Trophoblast cell (in vitro differentiated cells and primary cell): ENCODE measurements around the gene PLCL1.

Experiments used
- DNase-seq, 2 donors: peaks; one replicate each; pipeline ENCODE4 v3.0.0-alpha.2; 2016
- H2AFZ ChIP-seq: 2 replicates; pipeline ENCODE4 v1.6.1; 2013; ENCODE audit warnings: low read length, moderate library complexity, mild to moderate bottlenecking; ENCODE audit not compliant: insufficient read depth, poor library complexity
- H2AK5ac ChIP-seq: 2 replicates; pipeline ENCODE4 v1.6.1; 2013; ENCODE audit warnings: mild to moderate bottlenecking, low read length
- H2BK120ac ChIP-seq: 2 replicates; pipeline ENCODE4 v1.6.1; 2013; ENCODE audit warnings: low read length, mild to moderate bottlenecking, moderate library complexity; ENCODE audit not compliant: insufficient read depth, poor library complexity
- H2BK12ac ChIP-seq: 2 replicates; pipeline ENCODE4 v1.6.1; 2013; ENCODE audit warnings: mild to moderate bottlenecking, low read length, moderate library complexity
- H2BK5ac ChIP-seq: 2 replicates; pipeline ENCODE4 v1.6.1; 2013; ENCODE audit warnings: low read length, low read depth, moderate library complexity, mild to moderate bottlenecking; ENCODE audit not compliant: poor library complexity
- H3K14ac ChIP-seq: 2 replicates; pipeline ENCODE4 v1.6.1; 2013; ENCODE audit warnings: mild to moderate bottlenecking, low read length
- H3K18ac ChIP-seq: 2 replicates; pipeline ENCODE4 v1.6.1; 2013; ENCODE audit warnings: mild to moderate bottlenecking, low read length
- H3K23ac ChIP-seq: 2 replicates; pipeline ENCODE4 v1.6.1; 2013; ENCODE audit warnings: low read length
- H3K27ac ChIP-seq: 2 replicates; pipeline ENCODE4 v1.5.1; 2013; ENCODE audit warnings: low read depth, mild to moderate bottlenecking, inconsistent platforms, low read length, moderate library complexity
- H3K27me3 ChIP-seq: 2 replicates; pipeline ENCODE4 v1.6.1; 2013; ENCODE audit warnings: inconsistent platforms, mild to moderate bottlenecking, low read length, moderate library complexity; ENCODE audit not compliant: insufficient read depth
- H3K36me3 ChIP-seq, 2 experiments: 1 replicate in 1 of 2; 2 replicates in 1 of 2; pipeline ENCODE4 v1.6.1; 2013; ENCODE audit warnings: low read length in 2 of 2, mild to moderate bottlenecking in 2 of 2, moderate library complexity in 1 of 2; ENCODE audit not compliant: insufficient read depth in 2 of 2, control insufficient read depth in 1 of 2
- H3K4ac ChIP-seq: 2 replicates; pipeline ENCODE4 v1.6.1; 2013; ENCODE audit warnings: low read depth, mild to moderate bottlenecking, low read length, moderate library complexity
- H3K4me1 ChIP-seq, 2 experiments: 1 replicate in 1 of 2; 2 replicates in 1 of 2; pipeline ENCODE4 v1.6.1; 2013; ENCODE audit warnings: low read length in 2 of 2, mild to moderate bottlenecking in 2 of 2, moderate library complexity in 1 of 2; ENCODE audit not compliant: insufficient read depth in 2 of 2, control insufficient read depth in 1 of 2
- H3K4me2 ChIP-seq: 2 replicates; pipeline ENCODE4 v1.6.1; 2013; ENCODE audit warnings: inconsistent platforms, mild to moderate bottlenecking, low read length, moderate library complexity
- H3K4me3 ChIP-seq: 2 replicates; pipeline ENCODE4 v1.5.1; 2013; ENCODE audit warnings: mild to moderate bottlenecking, low read depth, low read length, inconsistent platforms
- H3K79me1 ChIP-seq: one replicate; pipeline ENCODE4 v1.6.1; 2013; ENCODE audit warnings: low read length
- H3K79me2 ChIP-seq: 2 replicates; pipeline ENCODE4 v1.6.1; 2013; ENCODE audit warnings: low read length, mild to moderate bottlenecking; ENCODE audit not compliant: control insufficient read depth, insufficient read depth, poor library complexity
- H3K9ac ChIP-seq: 2 replicates; pipeline ENCODE4 v1.6.1; 2013; ENCODE audit warnings: mild to moderate bottlenecking, low read length
- H3K9me3 ChIP-seq: 2 replicates; pipeline ENCODE4 v1.6.1; 2013; ENCODE audit warnings: low read depth, mild to moderate bottlenecking, control low read depth, inconsistent platforms, low read length; ENCODE audit not compliant: insufficient read depth
- H4K12ac ChIP-seq: 2 replicates; pipeline ENCODE4 v1.6.1; 2013; ENCODE audit warnings: low read depth, mild to moderate bottlenecking, low read length, moderate library complexity
- H4K8ac ChIP-seq: 2 replicates; pipeline ENCODE4 v1.6.1; 2013; ENCODE audit warnings: low read depth, mild to moderate bottlenecking, low read length, moderate library complexity
- H4K91ac ChIP-seq: one replicate; pipeline ENCODE4 v1.6.1; 2013; ENCODE audit warnings: low read depth, mild to moderate bottlenecking, low read length, moderate library complexity
- WGBS: extraction: QIAGEN DNeasy Blood & Tissue Kit; methylation state at CpG from one replicate; pipeline ENCODE4 v1.1.7; 2013; ENCODE audit warnings: missing lambda C conversion rate; ENCODE audit not compliant: insufficient read length, insufficient coverage; ENCODE audit errors: extremely low coverage; 5-methylcytosine and 5-hydroxymethylcytosine counted together

Gene PLCL1

DNA sequence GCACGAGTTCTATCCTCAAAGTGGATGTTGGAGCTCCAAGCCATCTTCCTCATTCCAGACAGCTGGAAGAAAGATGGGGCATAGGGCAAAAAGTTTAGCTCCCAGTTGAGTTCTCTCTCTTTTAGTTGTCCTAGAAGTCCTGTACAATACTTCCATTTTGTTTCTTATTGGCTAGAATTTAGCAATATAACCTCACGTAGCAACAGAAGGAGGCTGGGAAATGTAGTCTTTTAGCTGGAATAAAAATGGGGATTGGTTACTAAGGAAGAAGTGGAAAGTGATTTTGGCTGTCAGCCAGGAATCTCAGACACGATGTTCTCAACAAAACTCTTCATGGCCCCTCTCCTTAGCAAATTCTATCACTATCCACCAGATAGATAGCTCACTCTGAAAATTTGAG is 79.9 kb downstream of the PLCL1 start:
- Histone ChIP-seq H3K27me3 (no peaks in the 10 kb centered on the region), H3K23ac (no peak overlapping the region), H2BK5ac (no peak overlapping the region), H3K36me3 (no peaks in the 10 kb centered on the region), H3K14ac (no peak overlapping the region), H3K27ac (no peak overlapping the region), H3K4me3 (no peak overlapping the region), H3K9me3 (no peaks in the 10 kb centered on the region), H4K8ac (no peak overlapping the region), H4K91ac (no peak overlapping the region), H2AK5ac (no peak overlapping the region), H2BK12ac (no peak overlapping the region), H3K9ac (no peak overlapping the region), H2BK120ac (no peak overlapping the region), H3K4ac (no peak overlapping the region), H3K79me1 (peaks cover 1% of the 10 kb centered on the region), H4K12ac (no peak overlapping the region), H2AFZ (no peak overlapping the region), H3K79me2 (no peaks in the 10 kb centered on the region), H3K18ac (no peak overlapping the region), H3K4me1 (no peaks in the 10 kb centered on the region), H3K4me2 (no peak overlapping the region)
- DNase-seq: no peak
- no CpG with 5 or more reads among the region's 3 CpGs for WGBS

DNA sequence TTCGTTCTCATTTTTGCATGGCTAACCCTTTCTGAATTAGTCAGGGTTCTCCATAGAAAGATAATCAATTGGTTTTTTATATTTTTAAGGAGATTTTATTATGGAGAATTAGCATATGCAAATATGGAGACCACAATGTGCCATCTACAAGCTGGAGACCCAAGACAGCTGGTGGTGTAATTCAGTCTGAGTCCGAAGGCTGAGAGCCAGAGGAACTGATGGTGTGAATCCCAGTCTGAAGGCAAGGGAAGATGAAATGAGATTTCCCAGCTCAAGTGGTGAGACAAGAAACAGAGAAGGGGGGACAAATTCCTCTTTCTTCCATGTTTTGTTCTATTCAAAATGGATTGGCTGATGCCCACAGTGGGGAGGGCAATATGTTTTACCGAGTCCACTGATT is 80.7 kb downstream of the PLCL1 start:
- Histone ChIP-seq H3K4me3 (no peak overlapping the region), H2AK5ac (no peak overlapping the region), H3K36me3 (no peaks in the 10 kb centered on the region), H2BK5ac (no peak overlapping the region), H3K9ac (no peak overlapping the region), H3K4me1 (no peaks in the 10 kb centered on the region), H3K23ac (no peak overlapping the region), H4K8ac (no peak overlapping the region), H3K79me1 (peaks cover 1% of the 10 kb centered on the region), H3K4me2 (no peak overlapping the region), H4K12ac (no peak overlapping the region), H2BK12ac (no peak overlapping the region), H3K18ac (no peak overlapping the region), H4K91ac (no peak overlapping the region), H2BK120ac (no peak overlapping the region), H3K14ac (no peak overlapping the region), H2AFZ (no peak overlapping the region), H3K9me3 (no peaks in the 10 kb centered on the region), H3K27ac (no peak overlapping the region), H3K4ac (no peak overlapping the region), H3K79me2 (no peaks in the 10 kb centered on the region), H3K27me3 (no peaks in the 10 kb centered on the region)
- no CpG with 5 or more reads among the region's 3 CpGs for WGBS
- no peak for DNase-seq

DNA sequence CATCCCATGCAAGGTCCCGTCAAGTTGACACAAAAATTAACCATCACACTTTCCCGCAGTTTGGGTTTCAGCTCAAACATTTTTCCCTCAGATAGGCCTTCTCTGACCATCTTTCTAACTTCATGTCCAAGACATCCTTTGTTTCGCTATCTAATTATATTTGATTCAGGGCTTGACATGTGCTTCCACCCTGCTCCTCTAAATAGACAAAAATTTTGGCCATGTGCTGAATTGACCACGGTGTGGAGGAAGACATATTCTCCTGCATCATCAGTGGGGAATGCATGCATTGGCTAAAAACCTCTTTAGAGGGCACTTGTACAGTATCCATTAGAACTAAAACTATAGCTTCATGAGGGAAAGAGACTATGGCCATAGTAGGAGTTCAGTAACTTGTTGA is 81.2 kb downstream of the PLCL1 start:
- no peak overlapping the region for H3K4me2 ChIP-seq

DNA sequence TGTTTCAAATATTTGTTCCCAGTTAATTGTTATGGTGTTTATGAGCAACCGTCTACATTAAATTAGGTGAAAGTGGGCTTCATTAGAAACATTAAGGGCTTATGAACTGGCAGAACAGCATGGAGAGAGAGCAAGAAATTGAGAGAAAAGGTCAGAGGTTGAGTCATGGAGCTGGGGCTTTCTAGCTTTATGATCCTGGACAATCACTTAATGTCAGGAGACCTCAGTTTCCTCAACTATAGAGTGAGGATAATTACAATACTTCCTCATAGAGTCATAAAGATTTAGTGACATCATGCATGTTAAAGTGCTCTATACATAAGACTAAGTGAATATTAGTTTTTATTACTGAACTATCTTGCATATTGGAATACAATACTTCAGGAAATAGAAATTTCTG is 83.9 kb downstream of the PLCL1 start:
- H4K91ac ChIP-seq: no peak overlapping the region
- H2AFZ ChIP-seq: no peak overlapping the region
- no peak overlapping the region for H3K9ac ChIP-seq
- H2BK120ac ChIP-seq: no peak overlapping the region
- H3K4me3 ChIP-seq: no peak overlapping the region
- H3K9me3 ChIP-seq: no peaks in the 10 kb centered on the region
- H3K4me2 ChIP-seq: no peak overlapping the region
- DNase-seq: peak in 1 of 2 donors; percentile 25
- H4K8ac ChIP-seq: no peak overlapping the region
- H3K79me2 ChIP-seq: no peaks in the 10 kb centered on the region
- no peaks in the 10 kb centered on the region for H3K36me3 ChIP-seq
- no peak overlapping the region for H3K27ac ChIP-seq
- no peak overlapping the region for H2BK5ac ChIP-seq
- no peaks in the 10 kb centered on the region for H3K27me3 ChIP-seq
- H3K18ac ChIP-seq: no peak overlapping the region
- no peak overlapping the region for H3K23ac ChIP-seq
- no peak overlapping the region for H2AK5ac ChIP-seq
- no CpG with 5 or more reads among the region's 1 CpG for WGBS
- H3K4ac ChIP-seq: no peak overlapping the region
- peaks cover 1% of the 10 kb centered on the region for H3K79me1 ChIP-seq
- no peaks in the 10 kb centered on the region for H3K4me1 ChIP-seq
- no peak overlapping the region for H2BK12ac ChIP-seq
- H3K14ac ChIP-seq: no peak overlapping the region
- no peak overlapping the region for H4K12ac ChIP-seq

More for the DNA sequence above, 81.2 kb downstream of the PLCL1 start:
- no peak overlapping the region for H3K9ac ChIP-seq
- no peak overlapping the region for H3K23ac ChIP-seq
- no peaks in the 10 kb centered on the region for H3K36me3 ChIP-seq
- no peak overlapping the region for H2AFZ ChIP-seq
- H3K4me3 ChIP-seq: no peak overlapping the region
- no peaks in the 10 kb centered on the region for H3K79me2 ChIP-seq
- no peak overlapping the region for H2BK12ac ChIP-seq
- no peak overlapping the region for H3K14ac ChIP-seq
- H3K4ac ChIP-seq: no peak overlapping the region
- DNase-seq: no peak
- H3K9me3 ChIP-seq: no peaks in the 10 kb centered on the region
- H4K12ac ChIP-seq: no peak overlapping the region
- H4K8ac ChIP-seq: no peak overlapping the region
- no peak overlapping the region for H3K27ac ChIP-seq
- H4K91ac ChIP-seq: no peak overlapping the region
- no peak overlapping the region for H2BK5ac ChIP-seq
- H3K4me1 ChIP-seq: no peaks in the 10 kb centered on the region
- no peak overlapping the region for H2AK5ac ChIP-seq
- H2BK120ac ChIP-seq: no peak overlapping the region
- H3K18ac ChIP-seq: no peak overlapping the region
- no peaks in the 10 kb centered on the region for H3K27me3 ChIP-seq
- peaks cover 1% of the 10 kb centered on the region for H3K79me1 ChIP-seq
- no CpG with 5 or more reads among the region's 4 CpGs for WGBS
